Neuronal stem cell (in vitro differentiated cells): ENCODE results near the gene GSS.

Source experiments
- DNase-seq: peaks from one replicate; pipeline ENCODE4 v3.0.0-alpha.2; 2013; ENCODE audit warnings: low spot score
- H2AFZ ChIP-seq: one replicate; pipeline ENCODE4 v1.6.1; 2013; ENCODE audit warnings: mild to moderate bottlenecking, low read length, inconsistent platforms
- H2AK5ac ChIP-seq: 2 replicates; pipeline ENCODE4 v1.6.1; 2013; ENCODE audit warnings: low read depth, mild to moderate bottlenecking, inconsistent platforms, low read length, moderate library complexity, mixed read lengths
- H2BK120ac ChIP-seq: 2 replicates; pipeline ENCODE4 v1.6.1; 2013; ENCODE audit warnings: low read depth, mild to moderate bottlenecking, inconsistent platforms, low read length, moderate library complexity, mixed read lengths
- H2BK12ac ChIP-seq: one replicate; pipeline ENCODE4 v1.6.1; 2013; ENCODE audit warnings: low read length, inconsistent platforms
- H2BK15ac ChIP-seq: 2 replicates; pipeline ENCODE4 v1.6.1; 2013; ENCODE audit warnings: mild to moderate bottlenecking, low read length, inconsistent platforms, mixed read lengths
- H2BK5ac ChIP-seq: one replicate; pipeline ENCODE4 v1.6.1; 2013; ENCODE audit warnings: inconsistent platforms, mild to moderate bottlenecking, low read length, moderate library complexity
- H3K14ac ChIP-seq: one replicate; pipeline ENCODE4 v1.6.1; 2013; ENCODE audit warnings: low read length, inconsistent platforms
- H3K18ac ChIP-seq: 2 replicates; pipeline ENCODE4 v1.6.1; 2013; ENCODE audit warnings: low read length, inconsistent platforms
- H3K23ac ChIP-seq: 2 replicates; pipeline ENCODE4 v1.6.1; 2013; ENCODE audit warnings: low read depth, mild to moderate bottlenecking, mixed read lengths, low read length, inconsistent platforms; ENCODE audit not compliant: poor library complexity
- H3K27ac ChIP-seq: replicated peaks from 3 replicates; pipeline ENCODE4 v1.5.1; 2013; ENCODE audit warnings: low read length, inconsistent platforms
- H3K27me3 ChIP-seq, 3 experiments: 2 replicates each; pipeline ENCODE4 v1.6.1; 2013; ENCODE audit warnings: low read length in 3 of 3, mild to moderate bottlenecking in 2 of 3, inconsistent platforms in 1 of 3, low read depth in 1 of 3, mixed read lengths in 1 of 3, moderate library complexity in 1 of 3; ENCODE audit not compliant: control insufficient read depth in 3 of 3, insufficient read depth in 3 of 3
- H3K36me3 ChIP-seq, 2 donors: replicated peaks in 1 of 2; 2 replicates each; pipeline ENCODE4 v1.6.1; 2013; ENCODE audit warnings: low read length in 2 of 2; ENCODE audit not compliant: control insufficient read depth in 2 of 2, insufficient read depth in 2 of 2
- H3K4ac ChIP-seq: 2 replicates; pipeline ENCODE4 v1.6.1; 2013; ENCODE audit warnings: inconsistent platforms, mild to moderate bottlenecking, low read length, moderate library complexity
- H3K4me1 ChIP-seq, 2 donors: 1 replicate in 1 of 2; 2 replicates in 1 of 2; pipeline ENCODE4 v1.6.1; 2013; ENCODE audit warnings: low read length in 2 of 2, low read depth in 1 of 2; ENCODE audit not compliant: control insufficient read depth in 2 of 2, insufficient read depth in 1 of 2
- H3K4me2 ChIP-seq: one replicate; pipeline ENCODE4 v1.6.1; 2013; ENCODE audit warnings: mild to moderate bottlenecking, low read length, inconsistent platforms; ENCODE audit not compliant: insufficient read depth, poor library complexity, severe bottlenecking
- H3K4me3 ChIP-seq, 2 donors: 2 replicates each; pipeline ENCODE4 v1.5.1; 2013; ENCODE audit warnings: low read length in 2 of 2, mild to moderate bottlenecking in 2 of 2, inconsistent platforms in 1 of 2, moderate library complexity in 1 of 2
- H3K79me1 ChIP-seq: one replicate; pipeline ENCODE4 v1.6.1; 2013; ENCODE audit warnings: low read depth, mild to moderate bottlenecking, inconsistent platforms, low read length, moderate library complexity
- H3K9ac ChIP-seq: one replicate; pipeline ENCODE4 v1.6.1; 2013; ENCODE audit warnings: mild to moderate bottlenecking, low read depth, low read length, inconsistent platforms; ENCODE audit not compliant: poor library complexity
- H3K9me3 ChIP-seq, 2 donors: replicated peaks in 1 of 2; 2 replicates each; pipeline versions ENCODE3 to v1.6.1; 2013; ENCODE audit warnings: low read length in 2 of 2, mild to moderate bottlenecking in 2 of 2, inconsistent platforms in 1 of 2, low read depth in 1 of 2, mixed read lengths in 1 of 2, moderate library complexity in 1 of 2; ENCODE audit not compliant: control insufficient read depth in 2 of 2, insufficient read depth in 1 of 2
- H4K8ac ChIP-seq: one replicate; pipeline ENCODE4 v1.6.1; 2013; ENCODE audit warnings: low read depth, mild to moderate bottlenecking, inconsistent platforms, low read length, moderate library complexity
- H4K91ac ChIP-seq: one replicate; pipeline ENCODE4 v1.6.1; 2013; ENCODE audit warnings: low read length, low read depth, mild to moderate bottlenecking, inconsistent platforms; ENCODE audit not compliant: poor library complexity
- WGBS, 2 donors: extraction: QIAGEN DNeasy Blood & Tissue Kit; methylation state at CpG; one replicate each; pipeline ENCODE4 v1.1.7; 2013; ENCODE audit warnings: missing lambda C conversion rate in 2 of 2, mixed read lengths in 1 of 2; ENCODE audit not compliant: insufficient read length in 2 of 2, insufficient replicate concordance in 1 of 2; ENCODE audit errors: extremely low coverage in 2 of 2; 5-methylcytosine and 5-hydroxymethylcytosine counted together

Gene GSS

DNA sequence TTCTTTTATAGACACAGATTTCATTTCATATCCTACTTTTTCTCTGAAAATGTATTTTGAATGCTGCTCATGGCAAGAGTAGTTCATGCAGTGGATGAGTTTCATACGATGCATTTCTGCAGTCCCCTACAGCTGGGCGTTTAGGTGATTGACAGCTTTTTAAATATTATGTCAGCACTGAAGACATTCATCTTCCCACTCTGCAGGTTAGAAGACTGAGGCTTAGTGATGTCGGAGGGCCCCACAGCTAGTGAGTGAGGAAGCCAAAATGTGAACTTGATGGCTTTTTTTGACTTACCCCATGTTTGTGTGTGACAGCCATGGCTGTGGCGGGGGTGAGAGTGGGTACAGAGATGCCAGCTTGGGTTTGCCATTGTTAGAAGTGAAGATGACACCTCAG is 33.5 kb upstream of the GSS start:
- H3K36me3 ChIP-seq, result peaks cover 12% of the 10 kb centered on the region in 2 donors
- H3K9ac ChIP-seq, result no peak overlapping the region
- no peak overlapping the region for H2BK5ac ChIP-seq
- no peak overlapping the region for H2AFZ ChIP-seq
- no peak overlapping the region for H3K27ac ChIP-seq
- no CpG with 5 or more reads among the region's 4 CpGs for WGBS, 2 donors
- peaks cover 0 to 1% (median under 1%) of the 10 kb centered on the region in 3 experiments for H3K27me3 ChIP-seq
- H2BK12ac ChIP-seq, result no peak overlapping the region
- H2BK120ac ChIP-seq, result no peak overlapping the region
- no peak overlapping the region for H3K4ac ChIP-seq
- H3K4me3 ChIP-seq, result no peak overlapping the region
- H3K18ac ChIP-seq, result no peak overlapping the region
- H3K14ac ChIP-seq, result no peak overlapping the region
- no peak overlapping the region for H2AK5ac ChIP-seq
- H3K4me2 ChIP-seq, result no peak overlapping the region
- H3K23ac ChIP-seq, result no peak overlapping the region
- no peak for DNase-seq
- H4K8ac ChIP-seq, result no peak overlapping the region
- peaks cover 0 to 5% of the 10 kb centered on the region in 2 donors for H3K9me3 ChIP-seq
- H3K79me1 ChIP-seq, result peaks cover 2% of the 10 kb centered on the region
- H3K4me1 ChIP-seq, result peaks cover 0 to 8% of the 10 kb centered on the region in 2 donors
- H2BK15ac ChIP-seq, result no peak overlapping the region
- H4K91ac ChIP-seq, result no peak overlapping the region

DNA sequence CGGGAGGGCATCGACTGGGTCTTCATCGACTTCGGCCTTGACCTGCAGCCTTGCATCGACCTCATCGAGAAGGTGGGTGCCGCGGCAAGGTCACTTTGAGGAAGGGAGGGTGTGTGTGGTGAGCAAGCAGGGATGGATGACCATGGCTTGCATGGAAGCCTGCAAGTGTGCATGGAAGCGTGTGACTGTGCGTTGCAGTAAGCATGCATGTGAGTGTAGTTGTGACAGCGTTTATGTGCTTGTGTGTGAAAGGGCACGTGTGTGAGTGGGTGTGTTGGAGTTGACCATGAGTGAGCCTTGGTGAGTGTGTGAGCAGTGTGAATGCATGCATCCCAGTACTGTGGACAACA is 32.6 kb upstream of the GSS start:
- Histone ChIP-seq H3K23ac (no peak overlapping the region), H3K4me1 (peaks cover 0 to 13% of the 10 kb centered on the region in 2 donors), H4K8ac (no peak overlapping the region), H2BK15ac (no peak overlapping the region), H3K9me3 (peaks cover 0 to 5% of the 10 kb centered on the region in 2 donors), H2AFZ (no peak overlapping the region), H3K27me3 (peaks cover 0 to 8% (median 7%) of the 10 kb centered on the region in 3 experiments), H3K27ac (no peak overlapping the region), H3K9ac (no peak overlapping the region), H2AK5ac (no peak overlapping the region), H3K79me1 (no peaks in the 10 kb centered on the region), H3K4me3 (no peak overlapping the region), H3K36me3 (peaks cover 4% of the 10 kb centered on the region in 2 donors), H2BK12ac (no peak overlapping the region), H2BK5ac (no peak overlapping the region), H3K14ac (peak overlapping the region; percentile 11), H4K91ac (no peak overlapping the region), H3K4me2 (no peak overlapping the region), H3K4ac (no peak overlapping the region), H3K18ac (no peak overlapping the region), H2BK120ac (no peak overlapping the region)
- no peak for DNase-seq
- no CpG with 5 or more reads among the region's 12 CpGs for WGBS, 2 donors

GRCh38 chr20:34987288-34988190 is 31.9 kb upstream of the GSS start:
- no peak for DNase-seq
- no CpG with 5 or more reads among the region's 15 CpGs for WGBS, 2 donors

More at GRCh38 chr20:34987288-34988190, 31.9 kb upstream of the GSS start:
- Histone ChIP-seq H3K79me1 (no peaks in the 10 kb centered on the region), H3K9ac (no peak overlapping the region), H3K27ac (no peak overlapping the region), H3K4me3 (no peak overlapping the region), H3K4ac (no peak overlapping the region), H3K4me2 (no peak overlapping the region), H3K18ac (no peak overlapping the region), H2BK5ac (no peak overlapping the region), H2AFZ (no peak overlapping the region), H2AK5ac (peak overlapping the region; percentile 89), H4K8ac (peak overlapping the region; percentile 48), H2BK12ac (peak overlapping the region; percentile 66), H3K23ac (peak overlapping the region; percentile 87), H3K14ac (peak overlapping the region; percentile 11), H3K27me3 (peaks cover 0 to 8% (median 7%) of the 10 kb centered on the region in 3 experiments), H3K9me3 (peaks cover 0 to 3% of the 10 kb centered on the region in 2 donors), H3K36me3 (no peaks in the 10 kb centered on the region), H2BK15ac (no peak overlapping the region), H4K91ac (no peak overlapping the region), H2BK120ac (no peak overlapping the region), H3K4me1 (peaks cover 0 to 13% of the 10 kb centered on the region in 2 donors)
